Stimulated activated naive B cell treated with anti-CD40 and anti-IgM and Interleukin-4, amounts not matched to agents 10 μg/mL and 1 μg/mL and 100 μg/mL, for 72 hours (primary cell): ENCODE data around the gene SOCS2.
A peak's percentile ranks its signal among the peaks of the same experiment; 100 is the strongest.
"Not testable (repeated sequence)": the region's sequence is repeated elsewhere in the genome, so short reads cannot be mapped to it uniquely, and the experiment has no call there.

Experiments used
- ATAC-seq, 2 donors: fragments of 150-1000 bp; cut with Tn5 transposase; replicated peaks; 2 replicates each; pipeline ENCODE4 v1.10.0; 2021; ENCODE audit warnings: moderate library complexity in 1 of 2
- DNase-seq: peaks from one replicate; pipeline ENCODE4 v3.0.0; 2021
- H3K27ac Mint-ChIP-seq: one replicate; pipeline ENCODE4 v1.8.0; 2022; ENCODE audit warnings: mild to moderate bottlenecking, mixed read lengths
- H3K27me3 Mint-ChIP-seq, 2 donors: one replicate each; pipeline ENCODE4 v1.8.0; 2022; ENCODE audit warnings: mixed read lengths in 2 of 2
- H3K36me3 Mint-ChIP-seq, 2 donors: one replicate each; pipeline ENCODE4 v1.8.0; 2022; ENCODE audit warnings: mixed read lengths in 2 of 2, mild to moderate bottlenecking in 1 of 2
- H3K4me1 Mint-ChIP-seq, 2 donors: one replicate each; pipeline ENCODE4 v1.8.0; 2022; ENCODE audit warnings: mixed read lengths in 2 of 2, mild to moderate bottlenecking in 1 of 2
- H3K4me3 Mint-ChIP-seq, 2 donors: one replicate each; pipeline ENCODE4 v1.8.0; 2022; ENCODE audit warnings: mild to moderate bottlenecking in 2 of 2, mixed read lengths in 2 of 2, moderate library complexity in 1 of 2
- H3K9me3 Mint-ChIP-seq, 2 donors: one replicate each; pipeline ENCODE4 v1.8.0; 2022; ENCODE audit warnings: mixed read lengths in 2 of 2, mild to moderate bottlenecking in 1 of 2

Gene SOCS2

DNA sequence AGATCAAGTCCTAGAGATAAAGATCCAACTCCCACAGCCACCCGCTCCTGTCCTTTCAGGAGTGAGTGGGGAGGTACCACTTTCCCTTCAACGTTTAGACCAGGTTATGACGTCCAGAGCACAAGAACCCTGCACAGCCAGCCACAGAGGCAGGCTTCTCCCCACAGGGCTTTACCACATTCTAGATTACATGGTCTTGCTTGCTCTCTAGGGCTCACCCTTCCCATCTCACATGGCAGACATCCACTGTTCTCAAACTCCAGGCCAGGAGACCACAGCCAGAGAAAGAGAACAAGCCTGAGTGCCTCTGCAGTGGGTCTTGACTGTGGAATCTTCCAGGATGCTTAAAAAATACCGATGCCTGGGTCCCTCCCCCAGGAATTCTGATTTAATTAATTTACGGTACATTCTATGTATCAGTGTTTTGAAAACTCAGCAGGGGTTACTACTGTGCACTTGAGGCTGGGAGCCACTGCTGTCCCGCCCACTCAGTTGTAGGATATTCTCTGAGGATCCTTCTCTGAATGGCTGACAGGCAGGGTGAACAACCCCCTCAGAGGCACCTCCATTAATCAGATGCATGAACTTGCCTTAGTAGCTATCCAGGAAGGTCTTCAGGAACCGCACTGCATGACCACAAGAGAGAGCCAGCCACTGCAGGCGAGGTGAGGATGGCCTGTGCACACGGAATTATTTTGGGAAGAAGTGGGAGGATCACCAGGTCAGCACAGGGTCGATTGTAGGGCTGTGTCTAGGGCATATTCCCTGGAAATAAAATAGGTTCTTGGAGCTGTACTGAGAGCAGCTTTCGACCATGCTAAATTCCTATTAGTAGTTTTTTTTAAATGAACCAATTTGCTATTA is 21.5 kb upstream of the SOCS2 start:
- H3K27me3 Mint-ChIP-seq = peaks cover 0 to 7% of the 10 kb centered on the region in 2 donors
- H3K27ac Mint-ChIP-seq = no peak overlapping the region
- peaks cover 0 to 4% of the 10 kb centered on the region in 2 donors for H3K36me3 Mint-ChIP-seq
- no peak for ATAC-seq
- peaks cover 7 to 9% of the 10 kb centered on the region in 2 donors for H3K4me1 Mint-ChIP-seq
- H3K4me3 Mint-ChIP-seq = no peak overlapping the region
- peaks cover 0 to 8% of the 10 kb centered on the region in 2 donors for H3K9me3 Mint-ChIP-seq
- no peak for DNase-seq

GRCh38 chr12:93552427-93552826 is 20.0 kb upstream of the SOCS2 start:
- Mint-ChIP-seq H3K27me3 (peaks cover 0 to 7% of the 10 kb centered on the region in 2 donors), H3K27ac (no peak overlapping the region), H3K4me3 (no peak overlapping the region), H3K4me1 (peaks cover 7 to 9% of the 10 kb centered on the region in 2 donors), H3K9me3 (peaks cover 0 to 8% of the 10 kb centered on the region in 2 donors), H3K36me3 (peaks cover 0 to 4% of the 10 kb centered on the region in 2 donors)
- ATAC-seq = no peak
- no peak for DNase-seq

DNA sequence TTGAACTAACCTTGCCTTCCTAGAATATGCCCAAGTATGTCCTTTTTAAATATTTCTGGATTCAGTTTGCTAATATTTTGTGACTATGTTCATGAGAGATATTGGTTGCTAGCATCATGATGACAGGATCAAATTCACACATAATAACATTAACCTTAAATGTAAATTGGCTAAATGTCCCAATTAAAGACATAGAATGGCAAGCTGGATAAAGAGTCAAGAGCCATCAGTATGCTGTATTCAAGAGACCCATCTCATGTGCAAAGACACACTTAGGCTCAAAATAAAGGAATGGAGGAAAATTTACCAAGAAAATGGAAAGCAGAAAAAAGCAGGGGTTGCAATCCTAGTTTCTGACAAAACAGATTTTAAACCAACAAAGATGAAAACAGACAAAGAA is 14.6 kb upstream of the SOCS2 start:
- not testable (repeated sequence) for H3K4me3 Mint-ChIP-seq, H3K4me1 Mint-ChIP-seq, ATAC-seq, H3K27me3 Mint-ChIP-seq, DNase-seq, H3K27ac Mint-ChIP-seq
- Mint-ChIP-seq H3K36me3 (peaks cover 10 to 20% of the 10 kb centered on the region in 2 donors), H3K9me3 (peaks cover 20 to 21% of the 10 kb centered on the region in 2 donors)

GRCh38 chr12:93558685-93559084 is 13.8 kb upstream of the SOCS2 start:
- not testable (repeated sequence) for H3K27ac Mint-ChIP-seq, H3K27me3 Mint-ChIP-seq, H3K4me1 Mint-ChIP-seq, DNase-seq, H3K4me3 Mint-ChIP-seq, ATAC-seq
- H3K9me3 Mint-ChIP-seq = peaks cover 20 to 21% of the 10 kb centered on the region in 2 donors
- H3K36me3 Mint-ChIP-seq = peaks cover 10 to 20% of the 10 kb centered on the region in 2 donors

- Mint-ChIP-seq H3K9me3 (peaks cover 8 to 11% of the 10 kb centered on the region in 2 donors), H3K36me3 (peaks cover 1 to 6% of the 10 kb centered on the region in 2 donors), H3K4me1 (peaks cover 0 to 5% of the 10 kb centered on the region in 2 donors), H3K27ac (no peak overlapping the region), H3K27me3 (peaks cover 20 to 32% of the 10 kb centered on the region in 2 donors), H3K4me3 (no peak overlapping the region)
- ATAC-seq = peak in 1 of 2 donors; percentile 31
- DNase-seq = no peak
These were observed 8.5 kb upstream of the SOCS2 start for GRCh38 chr12:93563807-93564538.

GRCh38 chr12:93565760-93566159 is 6.7 kb upstream of the SOCS2 start:
- Mint-ChIP-seq H3K27me3 (peaks cover 19 to 32% of the 10 kb centered on the region in 2 donors), H3K27ac (no peak overlapping the region), H3K4me1 (peaks cover 0 to 5% of the 10 kb centered on the region in 2 donors), H3K9me3 (peaks cover 2 to 3% of the 10 kb centered on the region in 2 donors), H3K36me3 (no peaks in the 10 kb centered on the region), H3K4me3 (no peak overlapping the region)
- ATAC-seq = no peak
- DNase-seq = no peak

DNA sequence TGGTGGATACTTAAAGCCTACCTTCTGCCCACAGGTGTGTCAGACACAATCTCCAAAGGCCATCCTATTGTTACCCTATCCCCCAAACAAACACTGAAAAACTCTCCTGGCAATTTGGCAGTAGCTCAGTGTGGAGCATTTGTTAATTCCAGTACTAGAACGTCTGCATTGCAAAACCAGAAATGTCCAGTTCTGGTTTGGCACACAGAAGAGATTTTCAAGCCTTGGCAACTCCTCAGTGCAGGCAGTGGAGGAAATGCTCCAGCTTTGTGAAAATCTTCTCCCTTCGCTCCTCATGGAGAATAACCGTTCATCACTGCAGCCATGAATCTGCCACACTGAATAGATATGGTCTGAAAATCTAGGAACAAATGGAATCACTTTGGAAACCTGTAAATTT is 5.3 kb upstream of the SOCS2 start:
- DNase-seq (no peak), ATAC-seq (no peak)
- H3K4me3 Mint-ChIP-seq = no peak overlapping the region
- H3K9me3 Mint-ChIP-seq = no peaks in the 10 kb centered on the region
- H3K4me1 Mint-ChIP-seq = peaks cover under 1 to 7% of the 10 kb centered on the region in 2 donors
- H3K27ac Mint-ChIP-seq = no peak overlapping the region
- H3K27me3 Mint-ChIP-seq = peaks cover 21 to 35% of the 10 kb centered on the region in 2 donors
- H3K36me3 Mint-ChIP-seq = no peaks in the 10 kb centered on the region

- DNase-seq (no peak), ATAC-seq (no peak)
- no peak overlapping the region for H3K4me3 Mint-ChIP-seq
- peaks cover 8 to 16% of the 10 kb centered on the region in 2 donors for H3K4me1 Mint-ChIP-seq
- H3K9me3 Mint-ChIP-seq = no peaks in the 10 kb centered on the region
- H3K27ac Mint-ChIP-seq = no peak overlapping the region
- H3K36me3 Mint-ChIP-seq = no peaks in the 10 kb centered on the region
- peaks cover 29 to 44% of the 10 kb centered on the region in 2 donors for H3K27me3 Mint-ChIP-seq
These were observed 4.4 kb upstream of the SOCS2 start for GRCh38 chr12:93568091-93568490.

GRCh38 chr12:93569301-93569655 is 3.2 kb upstream of the SOCS2 start:
- H3K4me1 Mint-ChIP-seq = peaks cover 14 to 25% of the 10 kb centered on the region in 2 donors
- H3K4me3 Mint-ChIP-seq = peak overlapping the region; percentile 82 to 84
- no peak overlapping the region for H3K27ac Mint-ChIP-seq
- H3K9me3 Mint-ChIP-seq = no peaks in the 10 kb centered on the region
- ATAC-seq (peak; percentile 3), DNase-seq (no peak)
- no peaks in the 10 kb centered on the region for H3K36me3 Mint-ChIP-seq
- peaks cover 37 to 52% of the 10 kb centered on the region in 2 donors for H3K27me3 Mint-ChIP-seq

DNA sequence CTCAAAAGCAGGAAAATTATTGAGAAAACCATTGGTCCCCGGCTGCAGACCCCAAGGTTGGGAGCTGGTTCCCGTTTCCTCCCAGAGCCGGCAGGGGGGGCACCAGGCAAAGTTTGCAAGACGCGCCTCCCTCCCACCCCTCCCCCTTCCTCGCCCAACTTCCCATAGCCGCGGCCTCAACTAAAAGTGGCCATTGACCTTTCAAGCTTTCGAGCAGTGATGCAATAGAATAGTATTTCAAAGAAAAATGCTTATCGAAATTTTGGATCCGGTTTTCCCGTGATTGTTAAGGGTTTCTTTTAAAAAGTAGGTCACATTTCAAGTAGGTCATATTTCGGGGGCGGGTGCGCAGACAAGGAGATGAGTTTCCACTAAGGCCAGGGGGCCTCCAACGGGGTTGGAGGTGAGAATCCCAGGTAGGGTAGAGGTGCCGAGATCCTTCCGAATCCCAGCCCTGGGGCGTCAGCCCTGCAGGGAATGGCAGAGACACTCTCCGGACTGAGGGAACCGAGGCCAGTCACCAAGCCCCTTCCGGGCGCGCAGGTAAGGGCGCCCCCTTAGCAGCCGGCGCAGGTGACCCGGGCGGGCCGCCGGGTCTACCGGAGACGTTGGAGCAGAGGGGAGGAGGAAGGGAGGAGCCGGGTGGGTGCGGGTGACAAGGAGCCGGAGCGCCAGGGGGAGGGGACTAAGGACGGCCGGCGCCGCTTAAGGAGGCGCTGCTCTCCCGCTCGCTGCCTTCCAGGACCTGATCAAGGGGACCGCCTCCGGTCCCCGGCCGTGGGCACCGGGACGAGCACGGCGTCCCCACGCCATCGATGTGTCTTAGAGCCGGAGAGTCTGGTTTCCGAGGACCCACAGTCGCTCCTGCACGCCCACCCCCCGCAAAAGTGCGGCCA is 2.6 kb upstream of the SOCS2 start:
- Mint-ChIP-seq H3K27ac (peak overlapping the region; percentile 70), H3K36me3 (peaks cover 1 to 3% of the 10 kb centered on the region in 2 donors), H3K4me3 (peak overlapping the region; percentile 82 to 84), H3K4me1 (peaks cover 16 to 24% of the 10 kb centered on the region in 2 donors), H3K27me3 (peaks cover 40 to 50% of the 10 kb centered on the region in 2 donors), H3K9me3 (no peaks in the 10 kb centered on the region)
- DNase-seq (peak; percentile 52), ATAC-seq (peak; percentile 56 to 59)

- H3K36me3 Mint-ChIP-seq = peaks cover 2 to 4% of the 10 kb centered on the region in 2 donors
- H3K4me1 Mint-ChIP-seq = peaks cover 16 to 26% of the 10 kb centered on the region in 2 donors
- H3K27ac Mint-ChIP-seq = peak overlapping the region; percentile 81
- DNase-seq (peak; percentile 81), ATAC-seq (peak; percentile 70 to 73)
- peaks cover 47 to 56% of the 10 kb centered on the region in 2 donors for H3K27me3 Mint-ChIP-seq
- peak overlapping the region; percentile 82 to 84 for H3K4me3 Mint-ChIP-seq
- H3K9me3 Mint-ChIP-seq = no peaks in the 10 kb centered on the region
These were observed 1.7 kb upstream of the SOCS2 start for GRCh38 chr12:93570552-93571364.

- Mint-ChIP-seq H3K27me3 (peaks cover 43 to 53% of the 10 kb centered on the region in 2 donors), H3K4me3 (peak overlapping the region; percentile 82 to 84), H3K4me1 (peaks cover 16 to 26% of the 10 kb centered on the region in 2 donors), H3K36me3 (peaks cover 2 to 4% of the 10 kb centered on the region in 2 donors), H3K27ac (peak overlapping the region; percentile 79), H3K9me3 (no peaks in the 10 kb centered on the region)
- ATAC-seq = peak in 1 of 2 donors; percentile 19
- DNase-seq = peak; percentile 46
These were observed 1.0 kb upstream of the SOCS2 start for GRCh38 chr12:93571365-93571924.
